B cell (primary cell): Measurements from ENCODE around the gene PITHD1. TPM values are rescaled to one million over a fixed set of nuclear protein-coding genes. Genes with fewer than 3 reads are reported as not detected.
A peak's percentile ranks its signal among the peaks of the same experiment; 100 is the strongest.

Experiments
- ATAC-seq: fragments of 200-7000 bp; cut with Tn5 transposase; one replicate; pipeline ENCODE4 v1.10.0; 2021; ENCODE audit warnings: low read depth, mild to moderate bottlenecking, moderate number of reproducible peaks, moderate library complexity
- CTCF ChIA-PET: fragments of 350-600 bp; sonication (Branson Sonifier 250); formaldehyde crosslinking; loops from one replicate; lab custom pipeline; 2021; ENCODE audit warnings: antibody characterized with exemption, inconsistent platforms; lab: Charles Lee
- POLR2A ChIA-PET: fragments of 350-600 bp; sonication (Branson Sonifier 250); formaldehyde crosslinking; loops from one replicate; lab custom pipeline; 2021; ENCODE audit warnings: antibody characterized with exemption; lab: Charles Lee
- DNase-seq: peaks from one replicate; pipeline ENCODE4 v3.0.0; 2013
- H2AFZ ChIP-seq: 2 replicates; pipeline ENCODE4 v1.6.1; 2012; ENCODE audit warnings: mild to moderate bottlenecking, low read depth, low read length; ENCODE audit not compliant: insufficient read depth, poor library complexity, severe bottlenecking
- H3K27ac ChIP-seq, 2 donors: 1 replicate in 1 of 2; 2 replicates in 1 of 2; pipeline ENCODE4 v1.5.1; 2012 to 2013; ENCODE audit warnings: low read length in 2 of 2, mild to moderate bottlenecking in 2 of 2, moderate library complexity in 1 of 2
- H3K27me3 ChIP-seq, 4 experiments: fragments of 200-600 bp in 1 of 4; sonication (generic) in 1 of 4; replicated peaks in 1 of 4; 1 replicate in 2 of 4; 2 replicates in 2 of 4; pipeline versions ENCODE4 v1.6.1 to v1.7.0; 2013 to 2016; ENCODE audit warnings: low read length in 3 of 4, mild to moderate bottlenecking in 2 of 4, mixed read lengths in 1 of 4, moderate library complexity in 1 of 4; ENCODE audit not compliant: insufficient read depth in 4 of 4, control insufficient read depth in 3 of 4; ENCODE audit errors: control extremely low read depth in 1 of 4
- H3K36me3 ChIP-seq, 2 experiments: replicated peaks in 1 of 2; 1 replicate in 1 of 2; 2 replicates in 1 of 2; pipeline versions ENCODE4 v1.6.1 to v1.7.1; 2013; ENCODE audit warnings: low read length in 1 of 2; ENCODE audit not compliant: insufficient read depth in 2 of 2, control insufficient read depth in 1 of 2; ENCODE audit errors: control extremely low read depth in 1 of 2, extremely low read depth in 1 of 2
- H3K4me1 ChIP-seq, 2 donors: fragments of 200-600 bp in 1 of 2; sonication (generic) in 1 of 2; 1 replicate in 1 of 2; 2 replicates in 1 of 2; pipeline versions ENCODE4 v1.5.1 to v1.6.1; 2013 to 2017; ENCODE audit warnings: low read length in 2 of 2; ENCODE audit not compliant: control insufficient read depth in 2 of 2, insufficient read depth in 2 of 2
- H3K4me2 ChIP-seq: replicated peaks from 2 replicates; pipeline ENCODE3; 2012; ENCODE audit warnings: mild to moderate bottlenecking, low read depth, low read length; ENCODE audit not compliant: poor library complexity, severe bottlenecking
- H3K4me3 ChIP-seq, 5 experiments: fragments of 200-600 bp in 1 of 5; sonication (generic) in 1 of 5; 1 replicate in 3 of 5; 2 replicates in 2 of 5; pipeline versions ENCODE4 v1.5.1 to v1.7.0; 2011 to 2016; ENCODE audit warnings: low read length in 4 of 5, mild to moderate bottlenecking in 4 of 5, low read depth in 2 of 5, control low read depth in 1 of 5, moderate library complexity in 1 of 5; ENCODE audit not compliant: insufficient read depth in 1 of 5; ENCODE audit errors: control extremely low read depth in 1 of 5, extremely low read depth in 1 of 5
- H3K79me2 ChIP-seq: fragments of 200-600 bp; sonication (generic); one replicate; pipeline ENCODE4 v1.6.0; 2016; ENCODE audit warnings: low read length; ENCODE audit not compliant: control insufficient read depth, insufficient read depth
- H3K9ac ChIP-seq: fragments of 200-600 bp; sonication (generic); 2 replicates; pipeline ENCODE4 v1.6.1; 2017; ENCODE audit warnings: mild to moderate bottlenecking, low read length, moderate library complexity
- H3K9me3 ChIP-seq, 3 donors: one replicate each; pipeline versions ENCODE4 v1.6.1 to v1.7.1; 2013; ENCODE audit warnings: low read length in 2 of 3; ENCODE audit not compliant: control insufficient read depth in 2 of 3, insufficient read depth in 1 of 3; ENCODE audit errors: control extremely low read depth in 1 of 3
- H4K20me1 ChIP-seq: 2 replicates; pipeline ENCODE4 v1.6.0; 2012; ENCODE audit warnings: mild to moderate bottlenecking, low read length; ENCODE audit not compliant: insufficient read depth, control insufficient read depth, poor library complexity, severe bottlenecking
- H3K27ac Mint-ChIP-seq: one replicate; pipeline ENCODE4 v1.8.0; 2021; ENCODE audit warnings: mixed read lengths
- H3K27me3 Mint-ChIP-seq: one replicate; pipeline ENCODE4 v1.8.0; 2021; ENCODE audit warnings: mixed read lengths
- H3K4me1 Mint-ChIP-seq: one replicate; pipeline ENCODE4 v1.8.0; 2021; ENCODE audit warnings: mixed read lengths
- H3K4me3 Mint-ChIP-seq: one replicate; pipeline ENCODE4 v1.8.0; 2021; ENCODE audit warnings: mixed read lengths
- H3K9me3 Mint-ChIP-seq: one replicate; pipeline ENCODE4 v1.8.0; 2022; ENCODE audit warnings: mixed read lengths; ENCODE audit not compliant: insufficient read depth
- EZH2 ChIP-seq: IDR thresholded peaks from 2 replicates; pipeline ENCODE4 v1.6.1; 2012; ENCODE audit warnings: borderline replicate concordance, low read depth, mild to moderate bottlenecking, moderate library complexity, low read length; ENCODE audit not compliant: insufficient read depth, poor library complexity, severe bottlenecking
- WGBS: methylation state at CpG from one replicate; pipeline ENCODE4 v1.1.5; 2013; ENCODE audit warnings: missing lambda C conversion rate; ENCODE audit not compliant: insufficient coverage; 5-methylcytosine and 5-hydroxymethylcytosine counted together
- intact Hi-C: fragments of 100-400 bp; cut with micrococcal nuclease; formaldehyde crosslinking; loops from one replicate; pipeline ENCODE4 v1.10.0; 2022
- polyA plus RNA-seq: library from polyadenylated mRNA; depleted of rRNA; stranded (reverse); fragments of >200 nt; gene quantifications from 2 replicates; pipeline ENCODE4 v1.2.3, GENCODE V29; 2012
- total RNA-seq, 2 donors: library from RNA; stranded (reverse); fragments of 120-200 nt in 1 of 2; gene quantifications; 1 replicate in 1 of 2; 2 replicates in 1 of 2; pipeline versions ENCODE4 v1.2.3 to v1.2.4, GENCODE V29; 2013 to 2022
- TF ChIP-seq, protein P1 (sequence below): fragments of 200-600 bp; IDR thresholded peaks from one replicate; pipeline ENCODE4 v1.8.0; 2022; ENCODE audit warnings: antibody characterized with exemption, mild to moderate bottlenecking

The PITHD1 gene
- total and polyA plus RNA-seq, 2 donors (not counting 1 experiment from before 2014, with no cell fraction given), result 32.4 to 62.2 TPM

- Mint-ChIP-seq H3K27me3 (no peaks in the 10 kb centered on the region), H3K4me3 (no peak overlapping the region), H3K27ac (no peak overlapping the region), H3K9me3 (no peaks in the 10 kb centered on the region), H3K4me1 (peaks cover 4% of the 10 kb centered on the region)
- Histone ChIP-seq H3K4me1 (peaks cover 3% of the 10 kb centered on the region in 2 donors), H2AFZ (no peak overlapping the region), H3K9ac (no peak overlapping the region), H3K27ac (no peak overlapping the region), H3K79me2 (peaks cover 15% of the 10 kb centered on the region), H3K4me2 (no peak overlapping the region), H4K20me1 (no peaks in the 10 kb centered on the region), H3K36me3 (peaks cover 0 to 5% of the 10 kb centered on the region in 2 experiments), H3K27me3 (no peaks in the 10 kb centered on the region), H3K9me3 (no peaks in the 10 kb centered on the region), H3K4me3 (no peak overlapping the region)
- DNase-seq (no peak), ATAC-seq (no peak)
- POLR2A ChIA-PET, result interaction anchor here (0.7 kb wide), 1 partner anchor 145 kb away, joined by 6 read pairs; the partner anchor contains the start of gene CNR2
- WGBS, result 100% methylated on average over 1 of the region's 5 CpGs
- TF ChIP-seq EZH2, result no peak
- TF ChIP-seq, protein P1, sequence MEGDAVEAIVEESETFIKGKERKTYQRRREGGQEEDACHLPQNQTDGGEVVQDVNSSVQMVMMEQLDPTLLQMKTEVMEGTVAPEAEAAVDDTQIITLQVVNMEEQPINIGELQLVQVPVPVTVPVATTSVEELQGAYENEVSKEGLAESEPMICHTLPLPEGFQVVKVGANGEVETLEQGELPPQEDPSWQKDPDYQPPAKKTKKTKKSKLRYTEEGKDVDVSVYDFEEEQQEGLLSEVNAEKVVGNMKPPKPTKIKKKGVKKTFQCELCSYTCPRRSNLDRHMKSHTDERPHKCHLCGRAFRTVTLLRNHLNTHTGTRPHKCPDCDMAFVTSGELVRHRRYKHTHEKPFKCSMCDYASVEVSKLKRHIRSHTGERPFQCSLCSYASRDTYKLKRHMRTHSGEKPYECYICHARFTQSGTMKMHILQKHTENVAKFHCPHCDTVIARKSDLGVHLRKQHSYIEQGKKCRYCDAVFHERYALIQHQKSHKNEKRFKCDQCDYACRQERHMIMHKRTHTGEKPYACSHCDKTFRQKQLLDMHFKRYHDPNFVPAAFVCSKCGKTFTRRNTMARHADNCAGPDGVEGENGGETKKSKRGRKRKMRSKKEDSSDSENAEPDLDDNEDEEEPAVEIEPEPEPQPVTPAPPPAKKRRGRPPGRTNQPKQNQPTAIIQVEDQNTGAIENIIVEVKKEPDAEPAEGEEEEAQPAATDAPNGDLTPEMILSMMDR, result no peak
- CTCF ChIA-PET, result interaction anchor here (0.7 to 1.1 kb wide), 2 partner anchors 10 to 148 kb away, joined by 3 to 4 read pairs; no protein-coding TSS in a partner anchor
- intact Hi-C loops, result no loop called here
Observed at GRCh38 chr1:23768733-23769132, 9.5 kb upstream of the PITHD1 start.

DNA sequence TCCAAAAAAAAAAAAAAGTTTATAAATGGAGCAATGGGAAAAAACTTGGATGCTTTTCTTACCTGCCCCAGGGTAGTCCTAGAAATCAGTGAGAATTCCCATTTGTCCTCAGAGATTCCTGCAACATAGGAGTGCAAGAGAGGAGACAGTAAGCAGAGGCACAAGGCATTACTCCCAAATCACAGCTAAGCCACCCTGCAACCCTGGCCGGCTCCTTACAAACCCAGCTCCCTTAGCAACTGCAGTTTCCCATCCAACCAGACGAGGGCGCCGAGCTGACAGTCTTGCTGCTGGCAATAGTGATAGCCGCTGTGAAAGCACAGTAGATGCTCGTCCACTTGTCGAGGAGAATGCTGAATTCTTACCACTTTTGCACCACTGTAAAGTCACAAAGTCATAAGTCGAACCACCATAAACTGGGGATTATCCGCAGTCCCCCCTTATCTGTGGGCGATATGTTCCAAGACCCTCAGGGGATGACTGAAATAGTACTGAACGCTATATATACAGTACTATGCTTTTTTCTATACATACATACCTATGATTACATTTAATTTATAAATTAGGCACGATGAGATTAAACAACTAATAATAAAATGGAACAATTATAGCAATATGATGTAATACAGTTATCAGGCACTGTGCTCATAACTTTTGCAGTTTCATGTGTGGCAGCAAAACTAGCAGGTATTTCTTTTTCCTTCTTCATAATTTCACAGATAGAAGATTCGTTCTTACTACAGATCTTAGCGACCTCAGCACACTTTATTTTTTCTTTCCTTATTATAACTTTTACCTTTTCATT, 6.0 kb upstream of the PITHD1 start:
- DNase-seq (peak; percentile 86), ATAC-seq (peak; percentile 100)
- ChIA-PET CTCF (interaction anchor here (0.6 to 3.1 kb wide), 57 partner anchors 8 to 620 kb away, joined by 3 to 79 read pairs (median 4); partner anchors contain the start of genes CNR2, ELOA, LYPLA2 and RPL11), POLR2A (interaction anchor here (0.7 to 1.4 kb wide), 6 partner anchors 53 to 204 kb away, joined by 3 to 6 read pairs (median 4); partner anchors contain the start of gene HMGCL)
- H3K4me3 Mint-ChIP-seq, result no peak overlapping the region
- no peak overlapping the region for H3K27ac Mint-ChIP-seq
- H3K79me2 ChIP-seq, result peaks cover 44% of the 10 kb centered on the region
- no peaks in the 10 kb centered on the region for H3K27me3 ChIP-seq
- peak overlapping the region; percentile 53 for H2AFZ ChIP-seq
- 7% methylated on average over 9 of the region's 14 CpGs for WGBS
- H3K4me2 ChIP-seq, result peak overlapping the region; percentile 37
- H3K36me3 ChIP-seq, result no peaks in the 10 kb centered on the region
- no peaks in the 10 kb centered on the region for H3K9me3 ChIP-seq
- no peak overlapping the region for H3K4me3 ChIP-seq
- H3K9ac ChIP-seq, result no peak overlapping the region
- H3K4me1 Mint-ChIP-seq, result peaks cover 9% of the 10 kb centered on the region
- no peaks in the 10 kb centered on the region for H4K20me1 ChIP-seq
- no peak overlapping the region for H3K27ac ChIP-seq
- H3K27me3 Mint-ChIP-seq, result no peaks in the 10 kb centered on the region
- no peak for TF ChIP-seq EZH2
- TF ChIP-seq, protein P1, result peak; percentile 92
- H3K4me1 ChIP-seq, result peaks cover 4 to 5% of the 10 kb centered on the region in 2 donors
- intact Hi-C loops, result loop anchor here (1.0 to 2.0 kb wide), 2 partner anchors 145 to 341 kb away; partner anchors contain the start of gene MYOM3
- no peaks in the 10 kb centered on the region for H3K9me3 Mint-ChIP-seq
